GM12873 (cell line): ENCODE data around the gene MTO1.

Experiments used
- CTCF ChIP-seq: IDR thresholded peaks from 2 replicates; pipeline ENCODE4 v1.5.1; 2012; ENCODE audit warnings: low read depth, mild to moderate bottlenecking, moderate library complexity, low read length, control low read depth; ENCODE audit not compliant: insufficient read depth; ENCODE audit errors: missing control alignments

MTO1 gene

GRCh38 chr6:73484438-73484837 is 22.9 kb downstream of the MTO1 start:
- no peak for TF ChIP-seq CTCF

- TF ChIP-seq CTCF = no peak
These were observed 25.9 kb downstream of the MTO1 start for GRCh38 chr6:73487473-73487872.

GRCh38 chr6:73491377-73491776 is 29.8 kb downstream of the MTO1 start:
- TF ChIP-seq CTCF = no peak

GRCh38 chr6:73497915-73498314 is 36.4 kb downstream of the MTO1 start:
- no peak for TF ChIP-seq CTCF

DNA sequence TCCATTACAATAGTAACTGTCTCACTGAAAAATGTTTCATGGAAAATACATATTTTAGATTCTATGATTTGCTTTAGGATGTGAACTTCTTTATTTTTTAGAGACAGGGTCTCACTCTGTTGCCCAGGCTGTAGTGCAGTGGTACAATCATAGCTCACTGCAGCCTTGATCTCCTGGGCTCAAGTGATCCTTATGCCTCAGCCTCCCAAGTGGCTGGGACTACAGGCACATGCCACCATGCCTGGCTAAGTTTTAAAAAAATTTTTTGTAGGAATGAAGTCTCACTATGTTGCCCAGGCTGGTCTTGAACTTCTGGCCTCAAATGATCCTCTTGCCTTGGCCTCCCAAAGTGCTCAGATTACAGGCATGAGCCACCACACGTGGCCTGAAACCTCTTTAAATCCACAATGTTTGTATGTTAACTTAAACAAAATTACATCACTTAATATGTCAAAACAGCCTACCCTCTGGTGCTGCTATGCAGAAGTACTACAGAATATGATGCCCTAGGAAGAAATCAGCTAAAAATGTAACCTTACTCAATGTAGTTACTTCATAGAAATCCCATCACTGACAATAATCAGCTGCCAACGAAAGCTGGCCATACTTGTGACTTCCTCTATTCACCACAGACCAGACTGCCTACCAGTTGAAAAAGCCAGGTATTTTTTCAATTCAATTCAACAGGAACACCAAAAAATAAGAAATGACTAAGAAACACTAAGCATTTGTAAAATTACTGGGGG is 41.7 kb downstream of the MTO1 start:
- TF ChIP-seq CTCF = no peak

DNA sequence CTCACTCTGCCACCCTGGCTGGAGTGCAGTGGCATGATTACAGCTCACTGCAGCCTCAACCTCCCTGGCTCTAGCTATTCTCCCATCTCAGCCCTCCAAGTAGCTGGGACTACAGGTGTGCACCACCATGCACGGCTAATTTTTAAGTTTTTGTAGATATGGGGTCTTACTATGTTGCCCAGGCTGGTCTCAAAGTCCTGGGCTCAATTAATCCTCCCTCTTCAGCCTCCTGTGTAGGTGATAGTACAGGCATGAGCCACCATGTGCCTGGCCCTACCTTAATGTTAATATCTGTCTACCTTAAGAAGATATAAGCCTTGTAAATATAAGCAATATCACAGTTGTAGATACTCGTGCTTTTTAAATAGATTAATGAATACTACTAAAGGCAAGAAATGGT is 42.6 kb downstream of the MTO1 start:
- no peak for TF ChIP-seq CTCF

DNA sequence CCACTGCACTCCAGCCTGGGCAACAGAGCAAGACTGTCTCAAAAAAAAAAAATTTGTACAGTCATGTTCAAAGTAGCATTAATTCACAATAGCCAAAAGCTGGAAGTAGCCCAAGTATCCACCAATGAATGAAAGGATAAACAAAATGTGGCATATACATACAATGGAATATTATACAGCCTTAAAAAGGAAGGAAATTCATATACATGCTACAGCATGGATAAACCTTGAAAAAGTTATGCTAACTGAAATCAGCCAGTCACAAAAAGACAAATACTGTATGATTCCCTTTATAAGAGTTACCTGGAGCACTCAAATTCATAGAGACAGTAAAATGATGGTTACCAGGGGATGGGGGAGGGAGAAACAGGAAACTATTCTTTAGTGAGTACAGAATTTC is 43.6 kb downstream of the MTO1 start:
- TF ChIP-seq CTCF = no peak
